HFF-Myc (cell line): Measurements from ENCODE around the gene SRP72.

Source experiments
- DNase-seq: peaks from one replicate; pipeline ENCODE4 v3.0.0-alpha.2; 2011; ENCODE audit warnings: low read depth; ENCODE audit errors: extremely low read depth
- H3K4me3 ChIP-seq: replicated peaks from 2 replicates; pipeline ENCODE4 v1.5.1; 2011; ENCODE audit warnings: low read depth, mild to moderate bottlenecking, control low read depth, low read length
- CTCF ChIP-seq: IDR thresholded peaks from 2 replicates; pipeline ENCODE4 v1.5.1; 2012; ENCODE audit warnings: mild to moderate bottlenecking, low read depth, low read length, control low read depth; ENCODE audit errors: missing control alignments

SRP72 gene

GRCh38 chr4:56477192-56477702 is 9.8 kb downstream of the SRP72 start:
- no peak overlapping the region for H3K4me3 ChIP-seq
- TF ChIP-seq CTCF = no peak
- DNase-seq = no peak

DNA sequence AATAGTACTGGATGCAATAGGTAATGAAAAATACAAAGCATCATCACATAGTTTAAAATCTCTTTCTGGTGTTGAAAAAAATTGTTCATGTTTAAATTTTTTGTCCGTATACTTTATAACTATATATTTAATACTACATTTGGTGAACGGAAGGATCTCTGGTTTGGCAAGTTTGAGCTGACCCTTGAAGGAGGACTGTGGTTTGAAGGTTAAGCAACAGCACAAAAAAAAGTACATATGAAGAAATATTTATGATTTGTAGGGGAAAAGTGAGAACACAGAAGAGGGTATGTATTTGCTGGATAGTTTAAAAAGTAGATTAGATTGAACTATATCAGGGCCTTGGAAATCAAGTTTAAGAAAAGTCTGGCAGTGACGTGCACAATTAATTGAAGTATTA is 13.3 kb downstream of the SRP72 start:
- no peak for DNase-seq
- no peak overlapping the region for H3K4me3 ChIP-seq
- no peak for TF ChIP-seq CTCF

- TF ChIP-seq CTCF = no peak
- no peak for DNase-seq
Measured at GRCh38 chr4:56496241-56496640, 28.8 kb downstream of the SRP72 start.

GRCh38 chr4:56505269-56506130 is 38.1 kb downstream of the SRP72 start, which contains the start of gene ARL9:
TSS of gene ARL9 (plus strand) at chr4:56505791. CDS start at chr4:56505863, 72 bp downstream.
- TF ChIP-seq CTCF = no peak
- H3K4me3 ChIP-seq = peak within 1 kb of the TSS; percentile 65
- peak; percentile 37 for DNase-seq

More at GRCh38 chr4:56496241-56496640, 28.8 kb downstream of the SRP72 start:
- H3K4me3 ChIP-seq = no peak overlapping the region

- DNase-seq = no peak
- no peak for TF ChIP-seq CTCF
Measured at GRCh38 chr4:56511098-56511497, 43.7 kb downstream of the SRP72 start.

GRCh38 chr4:56512166-56512565 is 44.7 kb downstream of the SRP72 start:
- DNase-seq = no peak
- TF ChIP-seq CTCF = no peak
- H3K4me3 ChIP-seq = no peak overlapping the region

More at GRCh38 chr4:56511098-56511497, 43.7 kb downstream of the SRP72 start:
- no peak overlapping the region for H3K4me3 ChIP-seq

GRCh38 chr4:56513517-56513916 is 46.1 kb downstream of the SRP72 start:
- TF ChIP-seq CTCF = no peak
- no peak overlapping the region for H3K4me3 ChIP-seq
- no peak for DNase-seq
